Measurements from ENCODE around the gene TMEM181.

Gene TMEM181

GRCh38 chr6:158595223-158595622 lies 35.3 kb downstream of the TMEM181 start:
- H3K27ac ChIP-seq: no peak overlapping the region
- H3K36me3 ChIP-seq: peaks cover 87% of the 10 kb centered on the region
- H3K27me3 ChIP-seq (ENCODE audit: insufficient read depth, low read depth, severe bottlenecking): no peaks in the 10 kb centered on the region
- H3K4me3 ChIP-seq (ENCODE audit: low read depth, low read length): no peak overlapping the region
- TF ChIP-seq CTCF (IDR thresholded peaks at IDR 0.05; ENCODE audit: low read depth, low read length): 0 out of 2 replicates have a peak, but pooled peaks have one; percentile 14
- no peaks in the 10 kb centered on the region for H3K9me3 ChIP-seq (ENCODE audit: severe bottlenecking)
- no peak for DNase-seq

- Histone ChIP-seq H3K36me3 (peaks cover 82% of the 10 kb centered on the region), H3K4me3 (ENCODE audit: low read depth, low read length) (peak overlapping the region; percentile 15), H3K9me3 (ENCODE audit: severe bottlenecking) (no peaks in the 10 kb centered on the region), H3K27me3 (ENCODE audit: insufficient read depth, low read depth, severe bottlenecking) (no peaks in the 10 kb centered on the region), H3K27ac (peak overlapping the region; percentile 93)
- peak; percentile 77 for DNase-seq
- TF ChIP-seq CTCF (IDR thresholded peaks at IDR 0.05; ENCODE audit: low read depth, low read length): no peak
Observed at GRCh38 chr6:158596861-158597260, 37.0 kb downstream of the TMEM181 start.

GRCh38 chr6:158597565-158597964 lies 37.7 kb downstream of the TMEM181 start:
- no peaks in the 10 kb centered on the region for H3K9me3 ChIP-seq (ENCODE audit: severe bottlenecking)
- no peak for TF ChIP-seq CTCF (IDR thresholded peaks at IDR 0.05; ENCODE audit: low read depth, low read length)
- no peak for DNase-seq
- H3K4me3 ChIP-seq (ENCODE audit: low read depth, low read length): no peak overlapping the region
- H3K27ac ChIP-seq: peak overlapping the region; percentile 93
- no peaks in the 10 kb centered on the region for H3K27me3 ChIP-seq (ENCODE audit: insufficient read depth, low read depth, severe bottlenecking)
- H3K36me3 ChIP-seq: peaks cover 79% of the 10 kb centered on the region

- Histone ChIP-seq H3K4me3 (ENCODE audit: low read depth, low read length) (no peak overlapping the region), H3K9me3 (ENCODE audit: severe bottlenecking) (no peaks in the 10 kb centered on the region), H3K27ac (no peak overlapping the region), H3K36me3 (peaks cover 61% of the 10 kb centered on the region), H3K27me3 (ENCODE audit: insufficient read depth, low read depth, severe bottlenecking) (no peaks in the 10 kb centered on the region)
- TF ChIP-seq CTCF (IDR thresholded peaks at IDR 0.05; ENCODE audit: low read depth, low read length): no peak
- no peak for DNase-seq
Observed at GRCh38 chr6:158599635-158600034, 39.7 kb downstream of the TMEM181 start.

- Histone ChIP-seq H3K27me3 (ENCODE audit: insufficient read depth, low read depth, severe bottlenecking) (no peaks in the 10 kb centered on the region), H3K36me3 (peaks cover 59% of the 10 kb centered on the region), H3K27ac (no peak overlapping the region), H3K4me3 (ENCODE audit: low read depth, low read length) (no peak overlapping the region), H3K9me3 (ENCODE audit: severe bottlenecking) (no peaks in the 10 kb centered on the region)
- DNase-seq: no peak
- no peak for TF ChIP-seq CTCF (IDR thresholded peaks at IDR 0.05; ENCODE audit: low read depth, low read length)
Observed at GRCh38 chr6:158603261-158604047, 43.6 kb downstream of the TMEM181 start.

- no peak for DNase-seq
- no peaks in the 10 kb centered on the region for H3K27me3 ChIP-seq (ENCODE audit: insufficient read depth, low read depth, severe bottlenecking)
- H3K36me3 ChIP-seq: peaks cover 61% of the 10 kb centered on the region
- no peak for TF ChIP-seq CTCF (IDR thresholded peaks at IDR 0.05; ENCODE audit: low read depth, low read length)
- H3K4me3 ChIP-seq (ENCODE audit: low read depth, low read length): no peak overlapping the region
- H3K27ac ChIP-seq: no peak overlapping the region
- H3K9me3 ChIP-seq (ENCODE audit: severe bottlenecking): no peaks in the 10 kb centered on the region
Observed at GRCh38 chr6:158604048-158604406, 44.1 kb downstream of the TMEM181 start.

All from WERI-Rb-1 (cell line).